K562 (cell line): ENCODE results near the gene IGSF3. TPM values are rescaled to one million over a fixed set of nuclear protein-coding genes. Genes with fewer than 3 reads are reported as not detected.

ENCODE experiments used
- ADNP ChIP-seq: fragments of 200-800 bp; sonication (Bioruptor generic); IDR thresholded peaks from 2 replicates; pipeline ENCODE4 v1.6.1; 2016; ENCODE audit warnings: missing genetic modification characterization, missing compliant biosample characterization
- C11orf30 ChIP-seq: fragments of 450-650 bp; IDR thresholded peaks from 2 replicates; pipeline ENCODE4 v1.6.1; 2016; ENCODE audit warnings: low read depth, mild to moderate bottlenecking
- CHD7 ChIP-seq: fragments of 200-600 bp; sonication (generic); IDR thresholded peaks from one replicate; pipeline ENCODE4 v1.6.1; 2012; ENCODE audit warnings: mild to moderate bottlenecking, low read depth, low read length, inconsistent platforms
- E2F5 ChIP-seq: sonication (generic); formaldehyde crosslinking; IDR thresholded peaks from 2 replicates; pipeline ENCODE4 v1.8.0; 2022; ENCODE audit warnings: mild to moderate bottlenecking, missing genetic modification reagents
- EP400 ChIP-seq: fragments of 450-650 bp; IDR thresholded peaks from 2 replicates; pipeline ENCODE4 v1.6.1; 2017; ENCODE audit warnings: antibody characterized with exemption, mild to moderate bottlenecking, moderate library complexity
- FUS ChIP-seq: fragments of 200-400 bp; formaldehyde crosslinking; optimal IDR thresholded peaks from 2 replicates; pipeline ENCODE3; 2017; ENCODE audit warnings: low read depth, low read length
- NFRKB ChIP-seq: fragments of 450-650 bp; IDR thresholded peaks from 2 replicates; pipeline ENCODE4 v1.6.1; 2016; ENCODE audit warnings: low read depth
- RBM34 ChIP-seq: fragments of 200-400 bp; formaldehyde crosslinking; IDR thresholded peaks from 2 replicates; pipeline ENCODE4 v1.6.1; 2018; ENCODE audit warnings: low read length, borderline replicate concordance; ENCODE audit not compliant: insufficient read depth
- RBM39 ChIP-seq: fragments of 200-400 bp; formaldehyde crosslinking; optimal IDR thresholded peaks from 2 replicates; pipeline ENCODE3; 2018; ENCODE audit warnings: low read depth, low read length
- SOX6 ChIP-seq: fragments of 450-650 bp; IDR thresholded peaks from 2 replicates; pipeline ENCODE4 v1.6.1; 2014; ENCODE audit warnings: mild to moderate bottlenecking
- SRSF9 ChIP-seq: fragments of 200-400 bp; formaldehyde crosslinking; IDR thresholded peaks from 2 replicates; pipeline ENCODE4 v1.6.1; 2017; ENCODE audit warnings: low read depth, low read length, borderline replicate concordance
- TCF15 ChIP-seq: fragments of 250-450 bp; sonication (Bioruptor Pico); IDR thresholded peaks from 2 replicates; pipeline ENCODE4 v1.8.0; 2022; ENCODE audit warnings: moderate library complexity, mild to moderate bottlenecking, inconsistent platforms
- THRA ChIP-seq: fragments of 450-650 bp; IDR thresholded peaks from 2 replicates; pipeline ENCODE4 v1.6.1; 2017; ENCODE audit warnings: mild to moderate bottlenecking, moderate library complexity
- ZEB2 ChIP-seq: fragments of 450-650 bp; IDR thresholded peaks from 2 replicates; pipeline ENCODE4 v1.6.1; 2016
- ZNF644 ChIP-seq: fragments of 200-800 bp; sonication (Bioruptor generic); IDR thresholded peaks from 2 replicates; pipeline ENCODE4 v1.6.1; 2016; ENCODE audit warnings: low read depth, missing genetic modification characterization, missing compliant biosample characterization
- ZNF717 ChIP-seq: fragments of 250-450 bp; sonication (Bioruptor Pico); IDR thresholded peaks from 2 replicates; pipeline ENCODE4 v1.5.0; 2021
- polyA plus RNA-seq, 8 experiments: library from polyadenylated mRNA; depleted of rRNA in 4 of 8; stranded (reverse) in 5 of 8; unstranded in 3 of 8; fragments of >200 nt; fragmentation: Nextera tagmentation in 2 of 8; fragmentation: Illumina TruSeq in 1 of 8; extraction: Ambion mirVana in 2 of 8; extraction: Trizol in 1 of 8; gene quantifications; 2 replicates each; pipeline versions ENCODE4 v1.2.1 to v1.2.3, GENCODE V29; 2011 to 2014; ENCODE audit warnings: inconsistent platforms in 1 of 8, missing spikeins in 1 of 8
- total RNA-seq, 7 experiments: library from RNA; depleted of rRNA in 6 of 7; stranded (reverse); fragments of >200 nt in 6 of 7; fragmentation: Illumina TruSeq in 2 of 7; extraction: Trizol in 2 of 7; gene quantifications; 2 replicates each; pipeline versions ENCODE4 v1.2.1 to v1.2.3, GENCODE V29; 2011 to 2021; ENCODE audit warnings: low replicate concordance in 1 of 7

Gene IGSF3
- total and polyA plus RNA-seq, 9 of the 15 experiments (the other 6 are each of a cell fraction or from before 2014, with no cell fraction given), result 1.1 to 15.0 (median 8.3) TPM

GRCh38 chr1:116682641-116683221, 15.2 kb upstream of the IGSF3 start (continued):
- TF ChIP-seq THRA (no peak), SOX6 (peak; percentile 61; the same call in 1 of the 2 replicates), SRSF9 (no peak), ZNF717 (CRISPR knock-in tag) (no peak), RBM34 (no peak), ZEB2 (no peak), TCF15 (no peak), NFRKB (no peak), FUS (no peak), C11orf30 (no peak), EP400 (0 out of 2 replicates have a peak, but pooled peaks have one; percentile 42), E2F5 (CRISPR knock-in tag) (no peak), ADNP (tag) (no peak; the same call in 1 of the 2 replicates), CHD7 (no peak), RBM39 (no peak), ZNF644 (tag) (0 out of 2 replicates have a peak, but pooled peaks have one; percentile 22)
